A549 (cell line): ENCODE data around the gene CTU2. TPM values are rescaled to one million over a fixed set of nuclear protein-coding genes. Genes with fewer than 3 reads are reported as not detected.

Experiments used
- ATAC-seq, 2 experiments: fragments of 200-7000 bp in 1 of 2; fragments of >200 bp in 1 of 2; cut with Nextera tagmentation in 1 of 2; cut with Tn5 transposase in 1 of 2; 3 replicates each; pipeline versions ENCODE4 v1.8.0 to v1.9.1; 2018 to 2020; ENCODE audit warnings: mild to moderate bottlenecking in 1 of 2, moderate library complexity in 1 of 2
- CTCF ChIA-PET: fragments of 300-600 bp; sonication (Branson Sonifier 250); formaldehyde crosslinking; extraction: SDS; loops from one replicate; lab custom pipeline; 2021; ENCODE audit warnings: antibody characterized with exemption, inconsistent platforms; lab: Yijun Ruan, JAX
- POLR2A ChIA-PET: fragments of 350-600 bp; formaldehyde crosslinking; extraction: SDS; loops from one replicate; lab custom pipeline; 2021; ENCODE audit warnings: antibody characterized with exemption, inconsistent platforms; lab: Yijun Ruan, JAX
- DNase-seq, 2 experiments: peaks; one replicate each; pipeline versions ENCODE4 v3.0.0 to v3.0.0-alpha.2; 2011 to 2016; ENCODE audit warnings: low read depth in 1 of 2, low spot score in 1 of 2
- FAIRE-seq: peaks from 2 replicates; lab custom pipeline; 2011; peaks lifted over from hg19 to GRCh38; lab: Jason Lieb, UNC
- H3K27ac ChIP-seq, 2 experiments: fragments of >200 bp; sonication (Bioruptor Twin); formaldehyde crosslinking; 3 replicates each; pipeline ENCODE4 v1.5.1; 2016 to 2017
- H3K4me1 ChIP-seq: fragments of >200 bp; sonication (Bioruptor Twin); formaldehyde crosslinking; 3 replicates; pipeline ENCODE4 v1.6.1; 2016
- H3K4me2 ChIP-seq: fragments of >200 bp; sonication (Bioruptor Twin); formaldehyde crosslinking; 3 replicates; pipeline ENCODE4 v1.6.1; 2016
- H3K4me3 ChIP-seq: fragments of >200 bp; sonication (Bioruptor Twin); formaldehyde crosslinking; 3 replicates; pipeline ENCODE4 v1.5.1; 2016
- H3K9me3 ChIP-seq: fragments of >200 bp; sonication (Bioruptor Twin); formaldehyde crosslinking; 3 replicates; pipeline ENCODE4 v1.6.1; 2016
- BHLHE40 ChIP-seq: IDR thresholded peaks from 2 replicates; pipeline ENCODE4 v1.6.1; 2012; ENCODE audit warnings: low read depth, low read length, inconsistent platforms
- CEBPB ChIP-seq, 2 experiments: fragments of >200 bp in 1 of 2; sonication (Bioruptor Twin) in 1 of 2; formaldehyde crosslinking in 1 of 2; IDR thresholded peaks; 2 replicates each; pipeline ENCODE4 v1.6.1; 2012 to 2016
- CHD4 ChIP-seq: fragments of 200-600 bp; sonication (generic); IDR thresholded peaks from 2 replicates; pipeline ENCODE4 v1.6.1; 2016; ENCODE audit warnings: antibody characterized with exemption, mild to moderate bottlenecking, borderline replicate concordance
- EP300 ChIP-seq, 2 experiments: fragments of >200 bp; sonication (Bioruptor Twin); formaldehyde crosslinking; IDR thresholded peaks; 2 replicates in 1 of 2; 3 replicates in 1 of 2; pipeline ENCODE4 v1.6.1; 2016 to 2017
- GATA3 ChIP-seq: IDR thresholded peaks from 2 replicates; pipeline ENCODE4 v1.6.1; 2012; ENCODE audit warnings: borderline replicate concordance
- HEYL ChIP-seq: fragments of 250-450 bp; sonication (Bioruptor Pico); IDR thresholded peaks from 2 replicates; pipeline ENCODE4 v1.8.0; 2021; ENCODE audit warnings: mild to moderate bottlenecking, moderate library complexity
- HOXA7 ChIP-seq: fragments of 250-450 bp; sonication (Bioruptor Pico); IDR thresholded peaks from 2 replicates; pipeline ENCODE4 v1.5.0; 2020; ENCODE audit warnings: mild to moderate bottlenecking, moderate library complexity
- HOXB13 ChIP-seq: fragments of 250-450 bp; sonication (Bioruptor Pico); IDR thresholded peaks from 2 replicates; pipeline ENCODE4 v1.5.0; 2020; ENCODE audit warnings: low read depth, mild to moderate bottlenecking, moderate library complexity
- JUN ChIP-seq, 2 experiments: fragments of >200 bp; sonication (Bioruptor Twin); formaldehyde crosslinking; IDR thresholded peaks; 2 replicates in 1 of 2; 3 replicates in 1 of 2; pipeline ENCODE4 v1.6.1; 2016 to 2017
- MAZ ChIP-seq: fragments of 150-350 bp; IDR thresholded peaks from 2 replicates; pipeline ENCODE4 v1.6.1; 2014; ENCODE audit warnings: antibody characterized with exemption, low read depth, low read length, borderline replicate concordance
- NFE2L2 ChIP-seq: fragments of 150-350 bp; conservative IDR thresholded peaks from 2 replicates; pipeline ENCODE4 v1.6.1; 2014; ENCODE audit warnings: low read length
- NPAS2 ChIP-seq: fragments of 250-450 bp; sonication (Bioruptor Pico); IDR thresholded peaks from 2 replicates; pipeline ENCODE4 v1.8.0; 2022; ENCODE audit warnings: mild to moderate bottlenecking, moderate library complexity, borderline replicate concordance
- POLR2A ChIP-seq: IDR thresholded peaks from 2 replicates; pipeline ENCODE4 v1.6.1; 2012; ENCODE audit warnings: mild to moderate bottlenecking, low read length
- RAD21 ChIP-seq, 2 experiments: fragments of >200 bp in 1 of 2; sonication (Bioruptor Twin) in 1 of 2; formaldehyde crosslinking in 1 of 2; IDR thresholded peaks in 1 of 2; conservative IDR thresholded peaks in 1 of 2; 2 replicates in 1 of 2; 3 replicates in 1 of 2; pipeline ENCODE4 v1.6.1; 2012 to 2018; ENCODE audit warnings: inconsistent platforms in 1 of 2
- RCOR1 ChIP-seq: fragments of 150-350 bp; IDR thresholded peaks from 2 replicates; pipeline ENCODE4 v1.6.1; 2014; ENCODE audit warnings: antibody characterized with exemption, low read length, low read depth
- RFX5 ChIP-seq: fragments of 450-650 bp; IDR thresholded peaks from 2 replicates; pipeline ENCODE4 v1.7.1; 2014; ENCODE audit warnings: antibody characterized with exemption, mild to moderate bottlenecking, moderate library complexity
- SMC3 ChIP-seq: fragments of >200 bp; sonication (Bioruptor Twin); formaldehyde crosslinking; IDR thresholded peaks from 3 replicates; pipeline ENCODE4 v1.6.1; 2018; ENCODE audit warnings: inconsistent platforms
- TFCP2L1 ChIP-seq: fragments of 250-450 bp; sonication (Bioruptor Pico); IDR thresholded peaks from 2 replicates; pipeline ENCODE4 v1.5.0; 2021; ENCODE audit warnings: mild to moderate bottlenecking
- ZC3H11A ChIP-seq: fragments of 450-650 bp; IDR thresholded peaks from 2 replicates; pipeline ENCODE4 v1.6.1; 2014; ENCODE audit warnings: antibody characterized with exemption, mild to moderate bottlenecking
- ZFP36 ChIP-seq: fragments of 450-650 bp; IDR thresholded peaks from 2 replicates; pipeline ENCODE4 v1.6.1; 2014; ENCODE audit warnings: borderline replicate concordance; ENCODE audit not compliant: partially characterized antibody
- ZNF302 ChIP-seq: fragments of 250-450 bp; sonication (Bioruptor Pico); IDR thresholded peaks from 2 replicates; pipeline ENCODE4 v1.9.0; 2021; ENCODE audit warnings: inconsistent platforms, mild to moderate bottlenecking, moderate library complexity
- WGBS: methylation state at CpG from one replicate; pipeline ENCODE4 v1.1.6; 2017; ENCODE audit errors: missing lambda C conversion rate; 5-methylcytosine and 5-hydroxymethylcytosine counted together
- polyA plus RNA-seq, 4 experiments: library from polyadenylated mRNA; depleted of rRNA in 3 of 4; stranded (reverse); fragments of >200 nt; fragmentation: RNase III in 1 of 4; extraction: RNeasy Plus Mini Kit Qiagen cat#74134 plus additional on column Dnase treatment in 1 of 4; gene quantifications; 2 replicates in 3 of 4; 3 replicates in 1 of 4; pipeline ENCODE4 v1.2.3, GENCODE V29; 2011 to 2017
- TF ChIP-seq, protein P1 (sequence below): fragments of >200 bp; sonication (Bioruptor Twin); formaldehyde crosslinking; IDR thresholded peaks from 3 replicates; pipeline ENCODE4 v1.5.1; 2016
- TF ChIP-seq, protein P2 (sequence below): IDR thresholded peaks from 2 replicates; pipeline ENCODE4 v1.6.1; 2012
- TF ChIP-seq, protein P3 (sequence below): fragments of 450-650 bp; IDR thresholded peaks from 2 replicates; pipeline ENCODE4 v1.6.1; 2014; ENCODE audit warnings: antibody characterized with exemption
- TF ChIP-seq, protein P4 (sequence below): fragments of 150-350 bp; IDR thresholded peaks from 2 replicates; pipeline ENCODE4 v1.6.1; 2014; ENCODE audit warnings: low read depth, mild to moderate bottlenecking, low read length
- TF ChIP-seq, protein P5 (sequence below): fragments of >200 bp; sonication (Bioruptor Twin); formaldehyde crosslinking; IDR thresholded peaks from 3 replicates; pipeline ENCODE4 v1.6.1; 2016
- TF ChIP-seq, protein P6 (sequence below): fragments of 250-450 bp; sonication (Bioruptor Pico); IDR thresholded peaks from 2 replicates; pipeline ENCODE4 v1.5.0; 2020; ENCODE audit warnings: low read depth, mild to moderate bottlenecking, moderate library complexity
- TF ChIP-seq, protein P7 (sequence below): IDR thresholded peaks from 2 replicates; pipeline ENCODE4 v1.6.1; 2012; ENCODE audit warnings: low read depth, borderline replicate concordance

CTU2 gene
- polyA plus RNA-seq, 2 of the 4 experiments (the other 2 are of a cell fraction), result 16.4 to 21.8 TPM

- no peak for DNase-seq
- no peak for ATAC-seq
- H3K4me1 ChIP-seq, result peaks cover 6% of the 10 kb centered on the region
- POLR2A ChIA-PET, result no interaction called here
- no peak overlapping the region for H3K4me3 ChIP-seq
- WGBS, result 84% methylated on average over 10 of the region's 21 CpGs
- H3K9me3 ChIP-seq, result no peaks in the 10 kb centered on the region
- CTCF ChIA-PET, result interaction anchor here (0.7 to 21.2 kb wide), 29 partner anchors 14 to 441 kb away, joined by 3 to 596 read pairs (median 6); partner anchors contain the start of genes APRT, CDH15, CTU2 and RNF166
- H3K4me2 ChIP-seq, result no peak overlapping the region
- TF ChIP-seq NFE2L2 (no peak), ZC3H11A (no peak), BHLHE40 (no peak), RAD21 (conservative IDR thresholded peaks at IDR 0.05 in 1 of 2, IDR thresholded peaks at IDR 0.05 in 1 of 2) (no peak), ZNF302 (no peak), SMC3 (no peak), HOXB13 (CRISPR knock-in tag) (no peak), ZFP36 (no peak), JUN (IDR thresholded peaks at IDR 0.05) (no peak)
- TF ChIP-seq, protein P1, sequence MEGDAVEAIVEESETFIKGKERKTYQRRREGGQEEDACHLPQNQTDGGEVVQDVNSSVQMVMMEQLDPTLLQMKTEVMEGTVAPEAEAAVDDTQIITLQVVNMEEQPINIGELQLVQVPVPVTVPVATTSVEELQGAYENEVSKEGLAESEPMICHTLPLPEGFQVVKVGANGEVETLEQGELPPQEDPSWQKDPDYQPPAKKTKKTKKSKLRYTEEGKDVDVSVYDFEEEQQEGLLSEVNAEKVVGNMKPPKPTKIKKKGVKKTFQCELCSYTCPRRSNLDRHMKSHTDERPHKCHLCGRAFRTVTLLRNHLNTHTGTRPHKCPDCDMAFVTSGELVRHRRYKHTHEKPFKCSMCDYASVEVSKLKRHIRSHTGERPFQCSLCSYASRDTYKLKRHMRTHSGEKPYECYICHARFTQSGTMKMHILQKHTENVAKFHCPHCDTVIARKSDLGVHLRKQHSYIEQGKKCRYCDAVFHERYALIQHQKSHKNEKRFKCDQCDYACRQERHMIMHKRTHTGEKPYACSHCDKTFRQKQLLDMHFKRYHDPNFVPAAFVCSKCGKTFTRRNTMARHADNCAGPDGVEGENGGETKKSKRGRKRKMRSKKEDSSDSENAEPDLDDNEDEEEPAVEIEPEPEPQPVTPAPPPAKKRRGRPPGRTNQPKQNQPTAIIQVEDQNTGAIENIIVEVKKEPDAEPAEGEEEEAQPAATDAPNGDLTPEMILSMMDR, result no peak
- FAIRE-seq, result no peak
- no peak overlapping the region for H3K27ac ChIP-seq
These were observed 30.2 kb downstream of the CTU2 start for GRCh38 chr16:88736496-88736895.

DNA sequence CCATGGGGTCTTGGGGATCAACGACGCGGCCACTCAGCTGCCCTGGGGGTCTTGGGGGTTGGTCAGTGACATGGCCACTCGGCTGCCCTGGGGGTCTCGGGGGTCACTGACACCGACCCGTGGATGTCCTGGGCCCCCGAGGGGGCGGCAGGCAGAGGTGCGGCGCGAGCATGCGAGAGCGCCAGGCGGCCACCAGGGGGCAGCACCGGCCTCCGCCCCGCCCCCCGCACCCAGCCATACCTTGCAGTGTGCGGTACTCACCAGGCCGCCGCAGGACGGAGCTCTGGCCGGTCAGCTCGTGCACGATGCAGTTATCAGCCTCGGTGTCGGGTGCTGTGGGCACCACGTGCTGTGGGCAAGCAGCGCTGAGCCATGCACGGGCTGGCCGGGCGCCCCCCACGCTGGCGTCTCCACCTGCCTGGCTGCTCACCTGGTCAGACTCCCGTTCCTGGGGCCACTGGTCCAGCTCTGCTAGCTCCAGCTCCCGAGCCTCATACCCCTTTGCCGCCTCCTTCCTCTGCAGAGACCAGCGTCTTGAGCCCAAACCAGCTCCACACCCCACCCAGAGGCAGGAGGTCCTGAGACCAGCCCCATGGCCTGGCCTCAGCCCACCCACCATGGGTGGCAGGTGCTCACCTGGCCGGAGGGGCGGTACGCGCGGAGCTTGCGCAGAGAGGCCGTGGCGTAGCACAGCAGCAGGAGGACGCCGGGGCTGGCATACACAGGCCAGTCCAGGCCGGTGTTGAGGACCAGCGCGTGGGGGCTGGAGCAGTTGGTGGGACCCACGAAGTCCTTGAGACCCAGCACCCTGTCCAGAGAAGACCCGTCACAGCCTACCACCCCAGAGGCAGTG, 31.2 kb downstream of the CTU2 start:
- Histone ChIP-seq H3K9me3 (no peaks in the 10 kb centered on the region), H3K4me3 (no peak overlapping the region), H3K4me2 (no peak overlapping the region), H3K4me1 (no peaks in the 10 kb centered on the region), H3K27ac (peak overlapping the region in 1 of 2 experiments; percentile 59; a peak in 1 of 6 replicates)
- ATAC-seq, result peak; percentile 52 to 90
- WGBS, result 55% methylated on average over 7 of the region's 54 CpGs
- FAIRE-seq, result peak; percentile 39
- peak; percentile 65 to 85 for DNase-seq
- CTCF ChIA-PET, result interaction anchor here (0.5 to 21.2 kb wide), 45 partner anchors 10 to 450 kb away, joined by 3 to 596 read pairs (median 5); partner anchors contain the start of genes APRT, CDH15, CTU2 and MVD
- POLR2A ChIA-PET, result interaction anchor here (0.8 to 1.0 kb wide), 3 partner anchors 48 to 480 kb away, joined by 3 to 7 read pairs (median 3); partner anchors contain the start of genes PIEZO1 and ZNF778
- TF ChIP-seq RAD21 (conservative IDR thresholded peaks at IDR 0.05 in 1 of 2, IDR thresholded peaks at IDR 0.05 in 1 of 2) (peak; percentile 51 to 67; a peak in 4 of 5 replicates), CEBPB (IDR thresholded peaks at IDR 0.05) (no peak), SMC3 (peak; percentile 86), ZNF302 (no peak), NPAS2 (CRISPR knock-in tag) (0 out of 2 replicates have a peak, but pooled peaks have one; percentile 34), JUN (IDR thresholded peaks at IDR 0.05) (peak in 1 of 2 experiments; percentile 41; a peak in 1 of 5 replicates), HOXA7 (CRISPR knock-in tag) (no peak), TFCP2L1 (CRISPR knock-in tag) (no peak), BHLHE40 (0 out of 2 replicates have a peak, but pooled peaks have one; percentile 15), EP300 (IDR thresholded peaks at IDR 0.05) (no peak), GATA3 (no peak; the same call in 1 of the 2 replicates), MAZ (peak; percentile 75; the same call in 1 of the 2 replicates), RFX5 (no peak), POLR2A (no peak), RCOR1 (no peak), HEYL (CRISPR knock-in tag) (no peak), ZC3H11A (no peak), CHD4 (no peak)
- TF ChIP-seq, protein P2, sequence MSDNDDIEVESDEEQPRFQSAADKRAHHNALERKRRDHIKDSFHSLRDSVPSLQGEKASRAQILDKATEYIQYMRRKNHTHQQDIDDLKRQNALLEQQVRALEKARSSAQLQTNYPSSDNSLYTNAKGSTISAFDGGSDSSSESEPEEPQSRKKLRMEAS, result peak; percentile 98
- TF ChIP-seq, protein P3, sequence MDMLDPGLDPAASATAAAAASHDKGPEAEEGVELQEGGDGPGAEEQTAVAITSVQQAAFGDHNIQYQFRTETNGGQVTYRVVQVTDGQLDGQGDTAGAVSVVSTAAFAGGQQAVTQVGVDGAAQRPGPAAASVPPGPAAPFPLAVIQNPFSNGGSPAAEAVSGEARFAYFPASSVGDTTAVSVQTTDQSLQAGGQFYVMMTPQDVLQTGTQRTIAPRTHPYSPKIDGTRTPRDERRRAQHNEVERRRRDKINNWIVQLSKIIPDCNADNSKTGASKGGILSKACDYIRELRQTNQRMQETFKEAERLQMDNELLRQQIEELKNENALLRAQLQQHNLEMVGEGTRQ, result peak; percentile 62; the same call in 1 of the 2 replicates
- TF ChIP-seq, protein P4, sequence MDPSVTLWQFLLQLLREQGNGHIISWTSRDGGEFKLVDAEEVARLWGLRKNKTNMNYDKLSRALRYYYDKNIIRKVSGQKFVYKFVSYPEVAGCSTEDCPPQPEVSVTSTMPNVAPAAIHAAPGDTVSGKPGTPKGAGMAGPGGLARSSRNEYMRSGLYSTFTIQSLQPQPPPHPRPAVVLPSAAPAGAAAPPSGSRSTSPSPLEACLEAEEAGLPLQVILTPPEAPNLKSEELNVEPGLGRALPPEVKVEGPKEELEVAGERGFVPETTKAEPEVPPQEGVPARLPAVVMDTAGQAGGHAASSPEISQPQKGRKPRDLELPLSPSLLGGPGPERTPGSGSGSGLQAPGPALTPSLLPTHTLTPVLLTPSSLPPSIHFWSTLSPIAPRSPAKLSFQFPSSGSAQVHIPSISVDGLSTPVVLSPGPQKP, result no peak
- TF ChIP-seq, protein P5, sequence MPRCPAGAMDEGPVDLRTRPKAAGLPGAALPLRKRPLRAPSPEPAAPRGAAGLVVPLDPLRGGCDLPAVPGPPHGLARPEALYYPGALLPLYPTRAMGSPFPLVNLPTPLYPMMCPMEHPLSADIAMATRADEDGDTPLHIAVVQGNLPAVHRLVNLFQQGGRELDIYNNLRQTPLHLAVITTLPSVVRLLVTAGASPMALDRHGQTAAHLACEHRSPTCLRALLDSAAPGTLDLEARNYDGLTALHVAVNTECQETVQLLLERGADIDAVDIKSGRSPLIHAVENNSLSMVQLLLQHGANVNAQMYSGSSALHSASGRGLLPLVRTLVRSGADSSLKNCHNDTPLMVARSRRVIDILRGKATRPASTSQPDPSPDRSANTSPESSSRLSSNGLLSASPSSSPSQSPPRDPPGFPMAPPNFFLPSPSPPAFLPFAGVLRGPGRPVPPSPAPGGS, result no peak
- TF ChIP-seq, protein P6, sequence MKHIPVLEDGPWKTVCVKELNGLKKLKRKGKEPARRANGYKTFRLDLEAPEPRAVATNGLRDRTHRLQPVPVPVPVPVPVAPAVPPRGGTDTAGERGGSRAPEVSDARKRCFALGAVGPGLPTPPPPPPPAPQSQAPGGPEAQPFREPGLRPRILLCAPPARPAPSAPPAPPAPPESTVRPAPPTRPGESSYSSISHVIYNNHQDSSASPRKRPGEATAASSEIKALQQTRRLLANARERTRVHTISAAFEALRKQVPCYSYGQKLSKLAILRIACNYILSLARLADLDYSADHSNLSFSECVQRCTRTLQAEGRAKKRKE (CRISPR knock-in tag), result no peak
- TF ChIP-seq, protein P7, sequence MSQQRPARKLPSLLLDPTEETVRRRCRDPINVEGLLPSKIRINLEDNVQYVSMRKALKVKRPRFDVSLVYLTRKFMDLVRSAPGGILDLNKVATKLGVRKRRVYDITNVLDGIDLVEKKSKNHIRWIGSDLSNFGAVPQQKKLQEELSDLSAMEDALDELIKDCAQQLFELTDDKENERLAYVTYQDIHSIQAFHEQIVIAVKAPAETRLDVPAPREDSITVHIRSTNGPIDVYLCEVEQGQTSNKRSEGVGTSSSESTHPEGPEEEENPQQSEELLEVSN, result peak; percentile 85
